C4-2B (cell line): ENCODE measurements around the gene TTC28.

ENCODE experiments used
- ZFX ChIP-seq: fragments of 450-650 bp; IDR thresholded peaks from 2 replicates; pipeline ENCODE4 v1.6.1; 2017
- TF ChIP-seq, protein P1 (sequence below): fragments of 450-650 bp; conservative IDR thresholded peaks from 2 replicates; pipeline ENCODE4 v1.5.1; 2017; ENCODE audit warnings: mild to moderate bottlenecking

DNA sequence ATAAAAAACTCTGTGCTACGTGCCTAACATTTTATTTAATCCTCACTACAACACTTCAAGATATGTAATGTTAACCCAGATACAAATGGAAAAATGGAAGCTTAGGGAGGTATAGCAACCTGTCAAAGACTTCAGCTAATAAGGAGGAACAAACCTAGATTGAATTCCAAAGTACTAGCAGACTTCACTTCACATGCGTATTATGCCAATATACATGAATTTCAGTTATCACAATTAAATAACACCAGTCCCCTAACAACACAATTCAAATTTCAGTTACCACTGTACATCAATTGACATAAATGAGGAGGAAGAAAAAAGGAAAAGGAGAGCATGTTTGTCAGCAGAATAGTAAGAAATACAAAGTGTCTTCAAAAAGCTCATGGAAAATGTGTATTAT, 60.4 kb downstream of the TTC28 start:
- TF ChIP-seq, protein P1, sequence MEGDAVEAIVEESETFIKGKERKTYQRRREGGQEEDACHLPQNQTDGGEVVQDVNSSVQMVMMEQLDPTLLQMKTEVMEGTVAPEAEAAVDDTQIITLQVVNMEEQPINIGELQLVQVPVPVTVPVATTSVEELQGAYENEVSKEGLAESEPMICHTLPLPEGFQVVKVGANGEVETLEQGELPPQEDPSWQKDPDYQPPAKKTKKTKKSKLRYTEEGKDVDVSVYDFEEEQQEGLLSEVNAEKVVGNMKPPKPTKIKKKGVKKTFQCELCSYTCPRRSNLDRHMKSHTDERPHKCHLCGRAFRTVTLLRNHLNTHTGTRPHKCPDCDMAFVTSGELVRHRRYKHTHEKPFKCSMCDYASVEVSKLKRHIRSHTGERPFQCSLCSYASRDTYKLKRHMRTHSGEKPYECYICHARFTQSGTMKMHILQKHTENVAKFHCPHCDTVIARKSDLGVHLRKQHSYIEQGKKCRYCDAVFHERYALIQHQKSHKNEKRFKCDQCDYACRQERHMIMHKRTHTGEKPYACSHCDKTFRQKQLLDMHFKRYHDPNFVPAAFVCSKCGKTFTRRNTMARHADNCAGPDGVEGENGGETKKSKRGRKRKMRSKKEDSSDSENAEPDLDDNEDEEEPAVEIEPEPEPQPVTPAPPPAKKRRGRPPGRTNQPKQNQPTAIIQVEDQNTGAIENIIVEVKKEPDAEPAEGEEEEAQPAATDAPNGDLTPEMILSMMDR, result no peak
- TF ChIP-seq ZFX, result no peak
